Natural killer cell (primary cell): Measurements from ENCODE around the gene DTX3L. TPM values are rescaled to one million over a fixed set of nuclear protein-coding genes. Genes with fewer than 3 reads are reported as not detected.
A peak's percentile ranks its signal among the peaks of the same experiment; 100 is the strongest.

Experiments used
- ATAC-seq, 3 donors: fragments of 150-1000 bp in 2 of 3; fragments of 200-7000 bp in 1 of 3; cut with Tn5 transposase; 1 replicate in 1 of 3; 2 replicates in 2 of 3; pipeline ENCODE4 v1.10.0; 2021; ENCODE audit warnings: mild to moderate bottlenecking in 2 of 3, moderate library complexity in 2 of 3
- DNase-seq, 2 donors: peaks; one replicate each; pipeline versions ENCODE4 v3.0.0 to v3.0.0-alpha.2; 2013 to 2021; ENCODE audit warnings: mixed read lengths in 1 of 2
- H3K27ac ChIP-seq: one replicate; pipeline ENCODE4 v1.5.1; 2013; ENCODE audit warnings: mild to moderate bottlenecking, low read length
- H3K27me3 ChIP-seq: one replicate; pipeline ENCODE4 v1.6.1; 2013; ENCODE audit warnings: low read length; ENCODE audit not compliant: control insufficient read depth, insufficient read depth
- H3K36me3 ChIP-seq: one replicate; pipeline ENCODE4 v1.6.1; 2013; ENCODE audit warnings: low read length; ENCODE audit not compliant: control insufficient read depth, insufficient read depth
- H3K4me1 ChIP-seq: one replicate; pipeline ENCODE4 v1.6.1; 2013; ENCODE audit warnings: low read length; ENCODE audit not compliant: control insufficient read depth, insufficient read depth
- H3K4me3 ChIP-seq: one replicate; pipeline ENCODE4 v1.5.1; 2013; ENCODE audit warnings: low read length
- H3K9me3 ChIP-seq: one replicate; pipeline ENCODE4 v1.6.1; 2013; ENCODE audit warnings: low read length; ENCODE audit not compliant: control insufficient read depth, insufficient read depth
- H3K27ac Mint-ChIP-seq, 2 donors: one replicate each; pipeline ENCODE4 v1.8.0; 2022; ENCODE audit warnings: mild to moderate bottlenecking in 2 of 2, mixed read lengths in 2 of 2, moderate library complexity in 1 of 2
- H3K27me3 Mint-ChIP-seq, 2 donors: one replicate each; pipeline ENCODE4 v1.8.0; 2022; ENCODE audit warnings: low read depth in 2 of 2, mixed read lengths in 2 of 2
- H3K36me3 Mint-ChIP-seq: one replicate; pipeline ENCODE4 v1.8.0; 2022; ENCODE audit warnings: mixed read lengths
- H3K4me1 Mint-ChIP-seq, 2 donors: one replicate each; pipeline ENCODE4 v1.8.0; 2022; ENCODE audit warnings: mixed read lengths in 2 of 2
- H3K4me3 Mint-ChIP-seq: one replicate; pipeline ENCODE4 v1.8.0; 2022; ENCODE audit warnings: mild to moderate bottlenecking, moderate library complexity, mixed read lengths
- H3K9me3 Mint-ChIP-seq, 2 donors: one replicate each; pipeline ENCODE4 v1.8.0; 2022; ENCODE audit warnings: mixed read lengths in 2 of 2
- CTCF ChIP-seq: fragments of 200-600 bp; IDR thresholded peaks from one replicate; pipeline ENCODE4 v1.8.0; 2022; ENCODE audit warnings: antibody characterized with exemption
- WGBS: methylation state at CpG from one replicate; pipeline ENCODE4 v1.1.7; 2013; ENCODE audit warnings: missing lambda C conversion rate; ENCODE audit not compliant: insufficient coverage; 5-methylcytosine and 5-hydroxymethylcytosine counted together
- intact Hi-C: fragments of 100-400 bp; cut with micrococcal nuclease; formaldehyde crosslinking; loops from one replicate; pipeline ENCODE4 v1.14.2; 2022
- total RNA-seq, 4 donors: library from RNA; stranded (reverse); fragments of 120-200 nt in 1 of 4; gene quantifications; one replicate each; pipeline versions ENCODE4 v1.2.3 to v1.2.4, GENCODE V29; 2013 to 2022

The DTX3L gene
- total RNA-seq, 3 donors from 2014 or later (not counting 1 experiment from before 2014, with no cell fraction given), result 40.8 to 61.0 (median 51.8) TPM

- no peak for TF ChIP-seq CTCF
- Histone ChIP-seq H3K27ac (no peak overlapping the region), H3K4me1 (no peaks in the 10 kb centered on the region), H3K9me3 (no peaks in the 10 kb centered on the region), H3K36me3 (peaks cover 58% of the 10 kb centered on the region), H3K4me3 (no peak overlapping the region), H3K27me3 (no peaks in the 10 kb centered on the region)
- no peak for DNase-seq
- H3K27me3 Mint-ChIP-seq, result no peaks in the 10 kb centered on the region
- H3K9me3 Mint-ChIP-seq, result no peaks in the 10 kb centered on the region
- 93% methylated on average over 2 of the region's 2 CpGs for WGBS
- H3K4me1 Mint-ChIP-seq, result no peaks in the 10 kb centered on the region
- peaks cover 10% of the 10 kb centered on the region for H3K36me3 Mint-ChIP-seq
- H3K27ac Mint-ChIP-seq, result peak overlapping the region in 1 of 2 donors; percentile 62
- intact Hi-C loops, result no loop called here
- ATAC-seq, result no peak
- H3K4me3 Mint-ChIP-seq, result no peak overlapping the region
These were observed 34.0 kb upstream of the DTX3L start for GRCh38 chr3:122530164-122530563.

DNA sequence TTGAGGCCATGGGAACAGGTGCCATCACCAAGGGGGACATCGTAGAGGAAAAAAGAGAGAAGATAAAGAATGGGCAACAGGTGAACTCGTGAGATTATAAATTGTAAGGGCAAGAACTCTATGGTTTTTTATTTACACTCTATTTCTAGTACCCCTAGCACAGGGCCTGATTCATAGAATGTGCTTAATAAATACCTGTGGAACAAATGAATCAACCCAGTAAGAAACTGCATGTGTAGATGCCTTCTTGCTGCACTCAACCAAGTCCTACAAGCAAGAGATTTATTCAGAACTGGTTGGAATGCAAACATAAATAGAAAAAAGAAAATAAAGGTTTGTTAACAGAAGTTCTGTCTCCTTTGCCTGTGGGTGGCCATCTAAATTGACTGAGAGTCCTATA, 30.7 kb upstream of the DTX3L start:
- no peak for ATAC-seq

DNA sequence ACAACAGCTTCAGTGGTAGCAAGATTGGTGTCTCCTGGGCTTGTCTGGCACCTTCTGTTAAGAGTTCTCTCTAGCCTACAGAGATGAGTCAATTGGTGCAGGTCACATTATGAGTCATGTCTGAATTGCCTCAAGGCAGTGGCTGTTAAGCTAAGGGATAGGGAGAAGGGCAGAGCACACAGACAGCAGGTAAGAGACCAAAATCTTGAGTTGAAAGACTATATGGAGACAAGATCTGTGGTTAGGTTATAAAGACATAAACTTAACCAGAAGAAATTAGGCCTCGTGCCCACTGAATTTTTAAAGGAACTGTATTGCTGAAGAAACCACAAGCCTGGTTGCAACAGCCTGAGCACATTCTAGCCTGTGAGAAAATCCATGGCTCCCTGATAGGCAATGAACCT, 30.2 kb upstream of the DTX3L start:
- no peak for TF ChIP-seq CTCF
- no peaks in the 10 kb centered on the region for H3K27me3 ChIP-seq
- H3K27ac ChIP-seq, result no peak overlapping the region
- DNase-seq, result no peak
- no peak overlapping the region for H3K27ac Mint-ChIP-seq
- peaks cover 6 to 9% of the 10 kb centered on the region in 2 donors for H3K4me1 Mint-ChIP-seq
- peak in 1 of 3 donors; percentile 49 for ATAC-seq
- 29% methylated on average over 1 of the region's 1 CpG for WGBS
- intact Hi-C loops, result no loop called here
- H3K27me3 Mint-ChIP-seq, result no peaks in the 10 kb centered on the region
- no peak overlapping the region for H3K4me3 ChIP-seq
- H3K4me3 Mint-ChIP-seq, result no peak overlapping the region
- H3K4me1 ChIP-seq, result no peaks in the 10 kb centered on the region
- H3K36me3 Mint-ChIP-seq, result peaks cover 26% of the 10 kb centered on the region
- peaks cover 83% of the 10 kb centered on the region for H3K36me3 ChIP-seq
- no peaks in the 10 kb centered on the region for H3K9me3 ChIP-seq
- H3K9me3 Mint-ChIP-seq, result no peaks in the 10 kb centered on the region

More for the DNA sequence above, 30.7 kb upstream of the DTX3L start:
- WGBS, result 82% methylated on average over 1 of the region's 2 CpGs
- no peak for TF ChIP-seq CTCF
- Mint-ChIP-seq H3K27ac (peak overlapping the region in 1 of 2 donors; percentile 11), H3K4me1 (peaks cover 5 to 6% of the 10 kb centered on the region in 2 donors), H3K9me3 (no peaks in the 10 kb centered on the region), H3K4me3 (no peak overlapping the region), H3K36me3 (peaks cover 23% of the 10 kb centered on the region), H3K27me3 (no peaks in the 10 kb centered on the region)
- H3K27me3 ChIP-seq, result no peaks in the 10 kb centered on the region
- intact Hi-C loops, result no loop called here
- no peak for DNase-seq
- no peak overlapping the region for H3K27ac ChIP-seq
- peaks cover 82% of the 10 kb centered on the region for H3K36me3 ChIP-seq
- no peak overlapping the region for H3K4me3 ChIP-seq
- H3K9me3 ChIP-seq, result no peaks in the 10 kb centered on the region
- no peaks in the 10 kb centered on the region for H3K4me1 ChIP-seq

DNA sequence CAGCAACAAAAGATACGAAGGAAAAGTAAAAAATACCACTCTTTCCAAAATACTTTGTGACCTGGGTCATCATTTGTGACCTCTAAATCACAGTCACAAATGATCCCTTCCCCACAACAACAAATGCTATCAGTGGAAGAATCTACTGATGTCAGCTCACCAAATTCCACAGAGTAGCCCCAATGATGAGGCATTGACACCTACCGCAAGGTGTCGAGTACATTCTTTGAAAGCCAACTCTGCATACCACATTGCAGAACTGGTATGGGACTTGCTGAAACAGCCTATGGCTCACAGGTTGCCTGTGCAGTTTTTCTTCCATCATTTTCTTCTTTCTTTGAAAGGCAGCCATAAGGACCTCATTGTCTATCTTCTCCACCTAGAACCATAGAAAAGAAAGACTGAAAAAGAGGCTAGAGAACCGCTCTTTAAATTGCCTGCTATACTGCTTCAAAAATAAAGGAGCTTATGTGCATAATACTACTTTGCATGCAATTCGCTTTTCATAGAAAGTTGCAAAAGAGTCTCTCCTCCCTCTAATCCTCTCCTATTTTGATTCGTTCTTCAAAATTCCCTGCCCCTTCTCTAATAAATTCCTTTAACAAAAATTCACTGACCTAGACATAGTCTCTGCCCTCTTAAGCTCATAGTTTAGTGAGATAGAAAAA, 28.0 kb upstream of the DTX3L start:
- H3K27ac Mint-ChIP-seq, result no peak overlapping the region
- intact Hi-C loops, result no loop called here
- DNase-seq, result no peak

More for the DNA sequence above, 28.0 kb upstream of the DTX3L start:
- Mint-ChIP-seq H3K9me3 (no peaks in the 10 kb centered on the region), H3K4me3 (no peak overlapping the region), H3K36me3 (peaks cover 41% of the 10 kb centered on the region), H3K4me1 (peaks cover 15 to 21% of the 10 kb centered on the region in 2 donors), H3K27me3 (no peaks in the 10 kb centered on the region)
- no peaks in the 10 kb centered on the region for H3K4me1 ChIP-seq
- H3K4me3 ChIP-seq, result no peak overlapping the region
- no peak for TF ChIP-seq CTCF
- H3K36me3 ChIP-seq, result peaks cover 93% of the 10 kb centered on the region
- no peak overlapping the region for H3K27ac ChIP-seq
- no peaks in the 10 kb centered on the region for H3K27me3 ChIP-seq
- 90% methylated on average over 6 of the region's 6 CpGs for WGBS
- ATAC-seq, result no peak
- no peaks in the 10 kb centered on the region for H3K9me3 ChIP-seq
